ENCODE results near the gene KDM3A.

KDM3A gene

DNA sequence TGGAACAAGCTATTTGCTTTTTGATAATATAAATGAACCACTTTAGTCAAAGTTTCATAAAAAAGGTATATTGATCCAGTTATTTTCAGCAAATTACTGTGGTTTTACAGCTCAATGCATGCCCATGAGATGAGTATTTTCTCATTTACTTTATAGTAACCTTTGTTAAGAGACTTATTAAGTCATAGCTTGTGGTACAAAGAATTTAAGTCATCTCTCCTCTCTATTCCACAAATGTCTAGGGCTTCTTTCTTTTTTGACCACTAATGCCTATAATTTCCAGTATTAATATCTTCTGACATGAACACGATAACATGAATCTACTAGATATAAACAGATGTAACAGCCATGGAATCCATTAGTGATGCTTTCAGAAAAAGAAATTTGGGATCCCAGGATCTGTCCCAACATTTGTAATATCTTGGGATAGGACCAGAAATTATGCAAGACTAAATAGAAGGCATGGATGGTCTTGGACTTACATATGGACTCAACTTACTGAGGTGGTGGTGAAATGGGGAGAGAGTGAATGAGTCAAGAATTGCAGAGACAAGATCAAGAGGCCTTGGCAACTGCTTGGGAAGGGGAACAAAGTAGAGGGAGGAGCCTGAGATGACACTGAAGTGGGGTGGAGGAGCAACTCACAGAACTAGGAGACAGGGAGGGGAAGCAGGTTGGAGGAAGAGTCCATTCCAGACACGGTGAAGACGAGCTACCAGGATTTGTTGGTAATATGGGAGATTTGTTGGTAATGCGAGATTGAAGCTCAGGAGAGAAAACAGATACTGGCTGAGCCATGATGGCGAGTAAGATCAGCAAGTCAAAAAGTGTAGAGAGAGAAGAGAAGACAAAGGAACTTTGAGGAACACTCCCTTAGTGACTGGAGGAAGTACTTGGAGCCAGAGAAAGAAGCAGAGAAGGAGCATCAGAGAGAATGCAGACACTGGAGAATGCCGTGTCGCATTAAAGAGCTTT, 42.4 kb upstream of the KDM3A start:
- TF ChIP-seq, protein P1, sequence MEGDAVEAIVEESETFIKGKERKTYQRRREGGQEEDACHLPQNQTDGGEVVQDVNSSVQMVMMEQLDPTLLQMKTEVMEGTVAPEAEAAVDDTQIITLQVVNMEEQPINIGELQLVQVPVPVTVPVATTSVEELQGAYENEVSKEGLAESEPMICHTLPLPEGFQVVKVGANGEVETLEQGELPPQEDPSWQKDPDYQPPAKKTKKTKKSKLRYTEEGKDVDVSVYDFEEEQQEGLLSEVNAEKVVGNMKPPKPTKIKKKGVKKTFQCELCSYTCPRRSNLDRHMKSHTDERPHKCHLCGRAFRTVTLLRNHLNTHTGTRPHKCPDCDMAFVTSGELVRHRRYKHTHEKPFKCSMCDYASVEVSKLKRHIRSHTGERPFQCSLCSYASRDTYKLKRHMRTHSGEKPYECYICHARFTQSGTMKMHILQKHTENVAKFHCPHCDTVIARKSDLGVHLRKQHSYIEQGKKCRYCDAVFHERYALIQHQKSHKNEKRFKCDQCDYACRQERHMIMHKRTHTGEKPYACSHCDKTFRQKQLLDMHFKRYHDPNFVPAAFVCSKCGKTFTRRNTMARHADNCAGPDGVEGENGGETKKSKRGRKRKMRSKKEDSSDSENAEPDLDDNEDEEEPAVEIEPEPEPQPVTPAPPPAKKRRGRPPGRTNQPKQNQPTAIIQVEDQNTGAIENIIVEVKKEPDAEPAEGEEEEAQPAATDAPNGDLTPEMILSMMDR (IDR thresholded peaks at IDR 0.05; ENCODE audit: insufficient read depth, low read length, poor library complexity, severe bottlenecking), result no peak
- DNase-seq (ENCODE audit: extremely low read depth, insufficient read length), result no peak
- no peak overlapping the region for H3K4me3 ChIP-seq (replicated peaks; ENCODE audit: low read depth, low read length)
- H3K27me3 ChIP-seq (replicated peaks; ENCODE audit: control insufficient read depth, insufficient read depth, low read length), result no peaks in the 10 kb centered on the region
- H3K36me3 ChIP-seq (ENCODE audit: control insufficient read depth, insufficient read depth, low read length), result no peaks in the 10 kb centered on the region

DNA sequence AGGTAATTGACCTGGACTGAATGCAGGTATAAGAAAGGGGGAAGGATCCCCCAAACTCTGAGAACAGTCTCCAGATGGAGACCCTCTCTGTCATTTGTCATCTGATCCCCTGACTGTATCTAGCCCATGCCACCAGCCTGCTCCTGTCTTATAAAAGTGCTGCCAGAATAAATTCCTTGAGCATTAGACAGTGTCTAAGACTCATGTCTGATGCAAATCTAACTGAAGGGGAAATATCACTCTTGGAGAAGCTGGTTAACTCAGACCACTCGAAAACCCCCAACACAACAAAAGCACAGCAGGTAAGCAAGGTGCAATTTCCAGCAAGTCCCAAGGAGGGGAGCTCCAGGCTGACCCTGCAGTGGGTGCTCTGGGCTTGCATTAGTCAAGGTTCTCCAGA, 40.9 kb upstream of the KDM3A start:
- TF ChIP-seq, protein P1 (IDR thresholded peaks at IDR 0.05; ENCODE audit: insufficient read depth, low read length, poor library complexity, severe bottlenecking), result no peak
- H3K36me3 ChIP-seq (ENCODE audit: control insufficient read depth, insufficient read depth, low read length), result no peaks in the 10 kb centered on the region
- no peak overlapping the region for H3K4me3 ChIP-seq (replicated peaks; ENCODE audit: low read depth, low read length)
- DNase-seq (ENCODE audit: extremely low read depth, insufficient read length), result no peak
- H3K27me3 ChIP-seq (replicated peaks; ENCODE audit: control insufficient read depth, insufficient read depth, low read length), result no peaks in the 10 kb centered on the region

DNA sequence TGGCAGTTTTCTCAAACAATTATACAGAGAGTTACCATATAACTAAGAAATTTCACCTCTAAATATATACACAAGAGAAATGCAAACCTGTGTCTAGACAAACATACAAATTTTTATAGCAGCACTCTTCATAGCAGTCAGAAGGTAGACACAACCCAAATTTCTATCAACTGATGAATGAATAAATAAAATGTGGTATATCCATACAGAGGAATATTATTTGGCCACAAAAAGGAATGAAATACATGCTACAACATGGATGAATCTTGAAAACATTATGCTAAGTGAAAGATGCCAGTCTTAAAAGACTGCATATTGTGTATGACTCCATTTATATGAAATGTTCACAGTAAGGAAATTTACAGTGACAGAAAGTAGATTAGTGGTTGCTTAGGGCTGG, 30.6 kb upstream of the KDM3A start:
- H3K4me3 ChIP-seq (replicated peaks; ENCODE audit: low read depth, low read length), result no peak overlapping the region
- no peaks in the 10 kb centered on the region for H3K36me3 ChIP-seq (ENCODE audit: control insufficient read depth, insufficient read depth, low read length)
- H3K27me3 ChIP-seq (replicated peaks; ENCODE audit: control insufficient read depth, insufficient read depth, low read length), result no peaks in the 10 kb centered on the region
- TF ChIP-seq, protein P1 (IDR thresholded peaks at IDR 0.05; ENCODE audit: insufficient read depth, low read length, poor library complexity, severe bottlenecking), result no peak
- no peak for DNase-seq (ENCODE audit: extremely low read depth, insufficient read length)

DNA sequence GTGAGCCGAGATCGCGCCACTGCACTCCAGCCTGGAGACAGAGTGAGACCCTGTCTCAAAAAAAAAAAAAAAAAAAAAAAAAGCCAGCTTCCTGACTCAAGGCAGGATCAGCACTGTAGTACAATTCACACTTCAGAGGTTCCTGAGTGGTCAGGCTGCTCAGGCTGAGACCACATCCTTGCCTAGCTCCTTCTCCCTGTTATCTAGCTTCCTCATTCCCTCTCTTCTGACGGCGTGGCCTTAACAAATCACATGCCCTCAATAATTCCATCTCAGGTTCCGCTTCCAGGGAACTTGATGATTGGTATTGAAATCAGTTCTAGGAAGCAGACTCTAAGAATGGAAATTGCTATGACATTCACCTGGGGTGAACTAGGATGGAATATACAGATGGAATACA, 29.8 kb upstream of the KDM3A start:
- Histone ChIP-seq H3K36me3 (ENCODE audit: control insufficient read depth, insufficient read depth, low read length) (no peaks in the 10 kb centered on the region), H3K27me3 (replicated peaks; ENCODE audit: control insufficient read depth, insufficient read depth, low read length) (no peaks in the 10 kb centered on the region), H3K4me3 (replicated peaks; ENCODE audit: low read depth, low read length) (no peak overlapping the region)
- TF ChIP-seq, protein P1 (IDR thresholded peaks at IDR 0.05; ENCODE audit: insufficient read depth, low read length, poor library complexity, severe bottlenecking), result no peak
- DNase-seq (ENCODE audit: extremely low read depth, insufficient read length), result no peak

DNA sequence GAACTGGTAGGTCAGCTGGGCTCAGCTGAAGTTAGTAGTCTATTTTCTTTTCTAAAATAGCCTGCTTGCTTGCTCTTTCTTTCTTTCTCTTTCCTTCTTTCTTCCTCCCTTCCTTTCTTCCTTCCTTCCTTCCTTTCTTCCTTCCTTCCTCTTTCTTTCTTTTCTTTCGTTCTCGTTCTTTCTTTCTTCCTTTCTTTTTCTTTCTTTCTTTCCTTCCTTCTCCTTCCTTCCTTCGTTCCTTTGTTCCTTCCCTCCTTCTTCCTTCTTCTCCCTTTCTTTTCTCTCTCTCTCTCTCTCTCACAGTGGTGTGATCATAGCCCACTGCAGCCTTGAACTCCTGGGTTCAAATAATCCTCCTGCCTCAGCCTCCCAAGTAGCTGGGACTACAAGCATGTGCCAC, 29.2 kb upstream of the KDM3A start:
- Histone ChIP-seq H3K36me3 (ENCODE audit: control insufficient read depth, insufficient read depth, low read length) (no peaks in the 10 kb centered on the region), H3K27me3 (replicated peaks; ENCODE audit: control insufficient read depth, insufficient read depth, low read length) (no peaks in the 10 kb centered on the region), H3K4me3 (replicated peaks; ENCODE audit: low read depth, low read length) (no peak overlapping the region)
- TF ChIP-seq, protein P1 (IDR thresholded peaks at IDR 0.05; ENCODE audit: insufficient read depth, low read length, poor library complexity, severe bottlenecking), result no peak
- DNase-seq (ENCODE audit: extremely low read depth, insufficient read length), result no peak
